Activated CD8-positive, alpha-beta memory T cell treated with anti-CD3 and anti-CD28 coated beads for 24 hours (primary cell): ENCODE results near the gene FAM107B.

Experiments used
- DNase-seq: peaks from one replicate; pipeline ENCODE4 v3.0.0-alpha.2; 2020

Gene FAM107B

DNA sequence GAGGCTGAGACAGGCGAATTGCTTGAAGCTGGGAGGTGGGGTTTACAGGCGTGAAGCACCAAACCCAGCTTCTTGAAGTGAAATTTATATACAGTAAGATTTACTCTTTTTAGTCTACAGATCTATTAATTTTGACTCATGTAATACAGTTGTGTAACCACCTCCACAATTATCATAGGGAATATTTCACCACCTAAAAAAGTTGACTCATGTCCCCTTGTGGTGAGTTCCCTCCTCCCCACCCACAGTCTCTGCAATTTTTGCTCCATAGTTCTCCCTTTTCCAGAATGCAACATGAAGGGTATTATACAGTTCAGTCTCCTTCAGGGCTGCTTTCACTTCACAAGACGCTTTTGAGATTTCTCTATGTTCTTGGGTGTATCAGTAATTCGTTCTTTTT is 156.8 kb downstream of the FAM107B start:
- no peak for DNase-seq

DNA sequence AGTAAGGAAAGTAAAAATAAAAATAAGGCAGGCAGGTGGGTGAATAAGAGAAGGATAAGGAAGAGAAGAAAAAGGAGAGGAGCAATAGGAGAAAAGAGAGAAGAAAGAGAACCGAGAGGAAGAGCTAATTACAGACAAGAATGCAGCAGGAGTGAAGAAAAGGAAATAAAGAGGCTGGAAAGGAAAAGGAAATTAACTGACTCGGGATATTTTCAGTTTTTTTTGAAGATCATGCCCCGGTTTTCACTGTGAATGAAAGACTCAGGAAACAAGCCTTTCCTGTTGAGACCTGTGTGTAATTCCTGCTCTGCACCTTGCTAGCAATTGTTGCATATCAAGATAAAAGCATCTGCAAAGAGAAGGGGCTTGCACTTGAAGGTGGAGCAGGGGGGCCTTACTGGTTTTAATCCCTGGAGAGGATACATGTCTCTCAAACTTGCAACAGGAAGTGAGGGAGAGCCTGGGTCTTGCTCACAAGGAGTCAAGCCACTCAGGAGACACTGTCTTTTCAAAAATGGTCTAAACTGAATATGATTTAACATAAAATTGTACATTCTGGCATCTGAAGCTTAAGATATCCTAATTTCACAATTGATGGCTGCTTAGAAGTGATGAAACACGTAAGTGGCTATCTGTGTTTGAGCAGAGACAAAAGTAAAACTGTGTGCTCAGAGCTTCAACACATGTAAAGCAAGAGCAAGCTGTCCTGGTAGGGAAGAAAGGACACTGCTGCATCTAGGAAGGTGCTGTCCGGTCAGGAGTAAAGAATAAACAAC is 157.6 kb downstream of the FAM107B start:
- no peak for DNase-seq

DNA sequence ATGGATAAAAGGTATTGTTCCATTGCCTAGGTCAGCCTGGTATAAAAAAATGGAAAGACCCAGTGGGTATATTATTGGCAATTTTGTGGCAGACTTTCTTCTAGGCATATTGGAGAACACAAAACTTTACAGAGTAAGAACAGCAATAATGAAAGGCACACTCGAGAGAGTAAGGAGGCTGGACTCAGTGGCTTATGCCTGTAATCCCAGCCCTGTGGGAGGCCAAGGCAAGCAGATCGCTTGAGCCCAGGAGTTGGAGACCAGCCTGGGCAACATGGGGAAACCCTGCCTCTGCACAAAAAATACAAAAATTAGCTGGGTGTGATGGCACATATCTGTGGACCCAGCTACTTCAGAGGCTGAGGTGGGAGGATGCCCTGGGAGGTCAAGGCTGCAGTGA is 158.2 kb downstream of the FAM107B start:
- DNase-seq, result no peak

GRCh38 chr10:14613588-14613920 is 161.1 kb downstream of the FAM107B start:
- DNase-seq, result no peak

GRCh38 chr10:14612873-14613587 is 161.7 kb downstream of the FAM107B start:
- DNase-seq, result no peak

GRCh38 chr10:14611968-14612693 is 162.6 kb downstream of the FAM107B start:
- DNase-seq, result no peak

DNA sequence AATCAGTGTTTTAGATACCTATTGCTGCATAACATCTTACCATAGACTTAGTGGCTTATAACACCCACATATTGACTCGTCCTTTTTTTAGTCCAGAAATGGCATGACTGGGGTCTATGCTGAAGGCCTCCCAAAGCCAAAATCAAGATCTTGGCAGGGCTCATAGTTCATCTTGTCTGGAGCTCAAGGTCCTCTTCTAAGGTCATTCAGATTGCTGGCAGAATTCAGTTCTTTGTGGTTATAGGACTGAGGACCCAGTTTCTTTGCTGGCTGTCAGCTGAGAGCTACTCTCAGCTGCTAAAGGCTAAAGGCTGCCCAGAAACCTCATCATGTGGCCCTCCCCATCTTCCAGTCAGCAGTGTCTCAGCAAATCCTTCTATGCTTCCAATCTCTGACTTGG is 165.5 kb downstream of the FAM107B start:
- DNase-seq, result no peak

- DNase-seq, result no peak
Measured at GRCh38 chr10:14608381-14609001, 166.2 kb downstream of the FAM107B start.

DNA sequence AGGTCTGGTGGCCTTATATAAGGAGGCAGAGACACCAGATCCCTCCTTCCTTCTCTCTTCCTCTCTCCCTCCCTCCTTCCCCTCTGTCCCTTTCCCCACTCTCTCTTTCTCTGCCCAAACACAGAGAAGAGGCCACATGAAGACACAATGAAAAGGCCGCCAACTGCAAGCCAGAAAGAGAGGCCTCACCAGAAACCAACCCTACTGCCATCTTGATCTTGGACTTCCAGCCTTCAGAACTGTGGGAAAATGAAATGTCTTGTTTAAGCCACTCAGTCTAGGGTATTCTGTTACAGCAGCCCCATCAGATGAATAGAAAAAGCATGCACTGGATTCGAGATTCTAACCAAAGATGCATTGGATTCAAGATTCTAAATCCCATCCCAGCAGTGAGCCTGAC is 168.1 kb downstream of the FAM107B start:
- DNase-seq, result no peak

- no peak for DNase-seq
Measured at GRCh38 chr10:14605231-14605925, 169.3 kb downstream of the FAM107B start.

GRCh38 chr10:14604181-14605142 is 170.2 kb downstream of the FAM107B start:
- peak; percentile 86 for DNase-seq

DNA sequence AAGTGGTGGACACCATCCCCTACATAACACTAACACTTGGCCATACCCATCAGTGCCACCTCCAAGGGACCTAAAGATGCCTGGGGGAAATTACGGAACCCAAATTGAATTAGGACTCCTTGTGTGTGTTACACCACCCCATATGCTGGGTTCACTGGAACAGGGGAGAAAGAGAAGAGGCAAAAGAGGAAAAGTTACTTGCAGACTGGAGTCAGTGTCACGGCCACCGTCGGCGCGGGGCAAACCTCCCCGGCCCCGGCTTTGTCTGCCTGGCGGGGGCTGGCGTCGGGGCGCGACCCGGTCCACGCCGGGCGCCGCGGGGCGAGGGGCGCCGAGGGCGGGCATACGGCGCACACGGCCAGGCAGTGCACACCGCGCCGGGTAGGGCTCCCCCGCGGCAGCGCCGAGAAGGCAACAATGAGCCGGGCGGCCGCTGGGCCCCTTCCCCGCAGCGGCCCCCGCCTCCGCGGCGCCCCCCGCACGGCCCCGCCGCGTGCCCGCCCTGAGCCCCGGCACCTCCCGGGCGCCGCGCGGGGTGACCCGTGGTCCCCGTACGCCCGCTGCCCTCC is 171.1 kb downstream of the FAM107B start:
- peak; percentile 77 for DNase-seq

GRCh38 chr10:14602807-14603533 is 171.7 kb downstream of the FAM107B start:
- no peak for DNase-seq

DNA sequence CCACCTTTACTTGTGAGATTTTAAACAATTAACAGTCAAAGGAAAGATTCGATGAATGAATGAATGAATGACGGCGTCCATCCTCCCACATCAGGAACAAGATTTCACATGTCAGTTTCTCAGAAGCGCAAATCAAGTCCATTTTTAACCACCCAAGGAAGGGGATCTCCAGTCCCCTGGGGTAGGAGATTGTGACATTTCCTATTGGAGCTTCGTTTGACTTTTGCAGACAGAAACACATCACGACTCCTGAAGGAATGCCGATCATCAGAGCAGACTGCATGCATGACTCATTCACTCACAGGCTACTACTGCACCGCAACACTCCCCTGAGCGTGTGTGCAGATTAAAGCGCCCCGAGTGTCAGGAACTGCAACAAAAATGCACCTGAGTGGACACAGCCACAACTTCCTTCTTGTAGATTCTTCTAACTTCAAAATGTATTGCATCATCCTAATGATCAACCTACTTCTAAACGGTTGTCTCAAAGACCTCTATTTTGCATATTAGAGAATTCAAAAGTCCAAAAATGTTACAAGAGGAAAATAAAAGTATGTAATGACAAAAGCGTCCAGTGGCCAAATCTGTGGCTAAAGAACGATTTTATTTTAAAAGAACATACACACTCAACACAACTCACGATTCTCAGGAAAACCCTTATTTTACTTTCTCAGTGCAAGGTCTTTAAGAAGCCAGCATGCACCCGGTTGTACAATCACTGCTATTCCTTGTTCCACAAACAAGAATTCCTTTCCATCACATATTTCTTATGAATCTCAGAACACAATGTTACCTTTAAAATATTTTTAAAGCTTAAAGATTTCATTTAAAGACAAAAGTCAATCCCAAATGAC is 172.6 kb downstream of the FAM107B start:
- peak; percentile 77 for DNase-seq

DNA sequence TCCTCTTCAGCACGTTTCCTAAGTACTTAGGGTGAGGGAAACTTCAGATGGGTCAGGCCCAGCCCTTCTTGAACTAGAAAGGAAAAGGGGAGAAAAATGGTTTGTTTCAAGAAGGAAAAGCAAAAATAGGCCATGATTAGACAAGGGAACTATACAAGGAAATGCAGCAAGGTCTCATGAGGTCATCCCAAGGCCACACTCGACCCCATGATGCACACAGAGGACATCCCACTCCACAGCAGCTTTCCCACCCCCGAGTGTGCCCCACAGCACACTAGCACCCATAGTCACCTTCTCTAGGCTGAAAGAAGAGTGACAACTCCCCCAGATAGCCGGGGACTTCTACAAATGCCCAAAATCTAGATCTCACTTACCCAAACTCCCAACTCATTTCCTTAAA is 173.4 kb downstream of the FAM107B start:
- DNase-seq, result no peak

DNA sequence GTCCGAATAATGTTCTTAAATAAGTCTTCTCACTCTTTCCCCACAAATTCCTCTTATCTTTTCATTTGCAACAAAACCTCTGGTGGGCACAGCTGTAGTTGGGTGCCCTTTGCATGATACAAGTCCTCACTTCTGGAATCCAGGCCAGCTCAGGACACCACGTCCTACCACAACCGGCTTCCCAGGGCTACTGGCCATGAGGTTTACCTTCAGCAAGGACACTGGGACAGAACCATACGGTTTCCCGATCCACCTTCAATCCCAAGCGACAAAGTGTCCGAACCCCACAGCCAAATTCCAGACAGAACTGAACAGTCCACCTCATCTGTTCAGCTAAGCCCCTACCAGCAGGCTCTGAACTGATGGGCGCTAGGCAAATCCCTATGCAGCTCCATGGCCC is 174.6 kb downstream of the FAM107B start:
- no peak for DNase-seq

DNA sequence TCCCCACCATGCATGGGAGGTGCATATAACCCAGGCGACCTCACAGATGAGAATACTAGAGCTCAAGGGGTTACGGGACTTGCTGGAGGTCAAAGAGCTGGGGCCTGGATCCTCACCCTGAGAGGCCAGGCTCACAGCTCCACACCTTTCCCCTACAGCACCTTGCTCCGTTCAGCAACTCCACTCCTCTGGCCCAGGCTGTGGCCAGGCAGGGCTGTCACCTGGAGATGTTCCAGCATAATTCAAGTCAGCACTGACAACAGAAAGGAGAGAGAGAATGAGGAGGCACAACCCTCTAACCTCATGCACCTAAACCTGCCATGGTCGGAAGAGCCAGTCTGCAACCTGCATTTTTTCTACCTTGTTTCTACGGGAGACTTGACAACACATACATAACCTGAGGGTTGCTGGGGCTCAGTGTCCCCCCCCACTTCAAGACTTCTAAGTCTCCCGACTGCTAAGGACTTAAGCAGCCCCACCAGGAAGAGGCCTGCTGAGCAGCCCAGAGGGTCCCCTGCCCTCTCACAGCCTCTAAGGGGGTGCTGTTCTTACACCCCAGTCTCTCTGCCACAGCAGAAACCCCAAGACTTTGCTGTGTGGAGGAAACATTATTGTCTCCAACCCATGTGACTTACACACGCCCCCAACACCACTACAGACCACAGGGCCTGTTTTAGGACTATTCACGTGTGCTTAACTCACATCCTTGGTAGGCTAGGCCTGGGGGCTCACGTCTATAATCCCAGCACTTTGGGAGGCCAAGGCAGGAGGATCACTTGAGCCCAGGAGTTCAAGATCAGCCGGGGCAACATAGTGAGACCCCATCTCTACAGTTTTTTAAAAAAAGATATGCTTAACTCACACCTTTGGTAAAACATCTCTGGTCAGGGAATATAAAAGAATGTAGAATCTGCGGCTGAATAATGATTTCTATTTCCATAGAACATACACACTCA is 175.6 kb downstream of the FAM107B start:
- DNase-seq, result no peak

DNA sequence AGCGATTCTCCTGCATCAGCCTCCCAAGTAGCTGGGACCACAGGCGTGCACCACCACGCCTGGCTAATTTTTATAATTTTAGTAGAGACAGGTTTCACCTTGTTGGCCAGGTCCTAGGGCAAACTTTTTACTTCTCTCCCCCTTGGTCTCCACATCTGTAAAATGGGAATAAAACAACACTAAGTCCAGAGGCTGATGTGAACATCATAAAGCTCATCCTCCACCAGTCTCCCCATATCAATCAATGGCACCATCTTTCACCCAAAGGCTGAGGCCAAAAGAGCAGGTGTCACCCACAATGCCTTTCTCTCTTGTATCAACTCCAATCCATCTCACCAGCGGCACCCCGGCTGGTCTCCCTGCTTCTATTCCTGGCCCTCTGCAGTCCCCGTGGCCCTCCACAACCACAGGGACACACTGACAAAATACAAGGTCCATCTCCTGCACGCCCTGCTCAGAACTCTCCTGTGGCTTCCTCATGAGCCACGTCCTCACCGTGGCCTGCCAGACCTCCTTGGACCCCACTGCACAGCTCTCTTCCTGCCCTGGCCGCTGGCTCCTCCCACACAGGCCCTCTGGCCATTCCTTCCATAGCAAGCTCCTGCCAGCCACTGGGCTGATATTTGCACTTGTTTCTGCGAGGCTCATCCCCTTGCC is 179.0 kb downstream of the FAM107B start:
- no peak for DNase-seq
